Kidney (tissue), 14 donors: ENCODE data around the gene NOC4L. TPM values are rescaled to one million over a fixed set of nuclear protein-coding genes. Genes with fewer than 3 reads are reported as not detected.

Experiments
- DNase-seq, 5 donors: peaks; one replicate each; pipeline ENCODE4 v3.0.0-alpha.2; 2013 to 2020
- FAIRE-seq: peaks from 2 replicates; lab custom pipeline; 2012; peaks lifted over from hg19 to GRCh38; lab: Jason Lieb, UNC
- H3K27ac ChIP-seq, 2 donors: one replicate each; pipeline ENCODE4 v1.7.0; 2013; ENCODE audit warnings: low read depth in 2 of 2, low read length in 2 of 2, inconsistent platforms in 1 of 2
- H3K27me3 ChIP-seq: one replicate; pipeline ENCODE4 v1.7.1; 2013; ENCODE audit warnings: low read length, inconsistent platforms; ENCODE audit not compliant: control insufficient read depth, insufficient read depth
- H3K36me3 ChIP-seq, 3 donors: one replicate each; pipeline versions ENCODE4 v1.7.0 to v1.7.1; 2013; ENCODE audit warnings: low read length in 3 of 3, control low read depth in 1 of 3, inconsistent platforms in 1 of 3; ENCODE audit not compliant: insufficient read depth in 3 of 3, control insufficient read depth in 2 of 3
- H3K4me1 ChIP-seq, 3 donors: one replicate each; pipeline versions ENCODE4 v1.7.0 to v1.7.1; 2013; ENCODE audit warnings: low read length in 3 of 3, inconsistent platforms in 1 of 3, low read depth in 1 of 3; ENCODE audit not compliant: control insufficient read depth in 2 of 3, insufficient read depth in 2 of 3
- H3K4me3 ChIP-seq, 3 donors: one replicate each; pipeline versions ENCODE4 v1.7.0 to v1.8.1; 2013; ENCODE audit warnings: low read length in 3 of 3, control low read depth in 1 of 3, inconsistent platforms in 1 of 3
- H3K9ac ChIP-seq, 3 donors: one replicate each; pipeline versions ENCODE4 v1.7.0 to v1.7.1; 2013; ENCODE audit warnings: low read length in 3 of 3, control low read depth in 1 of 3, inconsistent platforms in 1 of 3
- H3K9me3 ChIP-seq, 3 donors: one replicate each; pipeline versions ENCODE4 v1.7.0 to v1.7.1; 2013; ENCODE audit warnings: low read length in 3 of 3, control low read depth in 1 of 3, inconsistent platforms in 1 of 3; ENCODE audit not compliant: control insufficient read depth in 2 of 3, insufficient read depth in 1 of 3
- CTCF ChIP-seq: IDR thresholded peaks from 3 replicates; pipeline ENCODE4 v1.5.1; 2012; ENCODE audit warnings: mild to moderate bottlenecking, moderate library complexity, borderline replicate concordance; ENCODE audit not compliant: insufficient read depth; ENCODE audit errors: extremely low read depth
- intact Hi-C: fragments of 100-400 bp; cut with DNase I; formaldehyde crosslinking; loops from one replicate; pipeline ENCODE4 v1.11.1; 2022
- polyA plus RNA-seq: library from polyadenylated mRNA; stranded (reverse); fragments of 350-450 nt; fragmentation: Illumina TruSeq; extraction: RNeasy Lipid Tissue Mini Kit (QIAGEN cat#74804); gene quantifications from one replicate; pipeline ENCODE4 v1.2.3, GENCODE V29; 2014; ENCODE audit warnings: low read depth, low replicate concordance; ENCODE audit not compliant: insufficient read depth
- total RNA-seq: library from RNA; stranded (reverse); fragmentation: NEBNext Ultra II Directional; extraction: Animal tissue kit (Norgen Biotek cat#: 25700); gene quantifications from one replicate; pipeline ENCODE4 v1.2.1, GENCODE V29; 2021
- donor health status: control.
- donor health status: control.
- donor health status: control.
- donor health status: control.
- donor health status: control.
- donor health status: DM: yes; HTN: yes; CAD: no.
- donor health status: Normal renal cell carcinoma (clear cell type).

NOC4L gene
- total and polyA plus RNA-seq, 2 donors from 2014 or later, result 20.0 to 22.3 TPM

- no peaks in the 10 kb centered on the region for H3K9me3 ChIP-seq
- H3K4me3 ChIP-seq, result no peak overlapping the region
- no peaks in the 10 kb centered on the region for H3K36me3 ChIP-seq
- peaks cover 3% of the 10 kb centered on the region for H3K27me3 ChIP-seq
- no peak for TF ChIP-seq CTCF
- peaks cover 0 to 2% (median 0%) of the 10 kb centered on the region in 3 donors for H3K4me1 ChIP-seq
- H3K9ac ChIP-seq, result no peak overlapping the region
- DNase-seq, result peak in 4 of 5 donors; percentile 22 to 83 (median 56)
- no peak overlapping the region for H3K27ac ChIP-seq
- FAIRE-seq, result no peak
- intact Hi-C loops, result no loop called here
Measured at GRCh38 chr12:132178316-132178715, 34.1 kb downstream of the NOC4L start.

GRCh38 chr12:132178801-132179401, 34.6 kb downstream of the NOC4L start:
- intact Hi-C loops, result no loop called here
- H3K4me3 ChIP-seq, result no peak overlapping the region
- peaks cover 0 to 2% (median 0%) of the 10 kb centered on the region in 3 donors for H3K4me1 ChIP-seq
- no peak for TF ChIP-seq CTCF
- H3K27ac ChIP-seq, result no peak overlapping the region
- no peak overlapping the region for H3K9ac ChIP-seq
- DNase-seq (peak; percentile 63 to 72 (median 68)), FAIRE-seq (no peak)
- H3K27me3 ChIP-seq, result peaks cover 3% of the 10 kb centered on the region
- H3K36me3 ChIP-seq, result no peaks in the 10 kb centered on the region
- no peaks in the 10 kb centered on the region for H3K9me3 ChIP-seq

GRCh38 chr12:132179431-132180362, 35.4 kb downstream of the NOC4L start:
- H3K36me3 ChIP-seq, result no peaks in the 10 kb centered on the region
- H3K4me3 ChIP-seq, result no peak overlapping the region
- H3K27ac ChIP-seq, result no peak overlapping the region
- H3K4me1 ChIP-seq, result peaks cover 0 to 2% (median 0%) of the 10 kb centered on the region in 3 donors
- peaks cover 3% of the 10 kb centered on the region for H3K27me3 ChIP-seq
- DNase-seq (peak in 1 of 5 donors; percentile 55), FAIRE-seq (no peak)
- intact Hi-C loops, result no loop called here
- no peak for TF ChIP-seq CTCF
- H3K9ac ChIP-seq, result no peak overlapping the region
- H3K9me3 ChIP-seq, result no peaks in the 10 kb centered on the region
